HG03139 (cell line): ENCODE data around the gene ZNF143.
"Not testable (repeated sequence)": the region's sequence is repeated elsewhere in the genome, so short reads cannot be mapped to it uniquely, and the experiment has no call there.

ENCODE experiments used
- ATAC-seq: cut with Tn5 transposase; IDR thresholded peaks from one replicate; pipeline ENCODE4 v1.9.1; 2021; ENCODE audit not compliant: unreplicated experiment

Gene ZNF143

GRCh38 chr11:9495803-9496514 lies 35.1 kb downstream of the ZNF143 start:
- no peak for ATAC-seq

DNA sequence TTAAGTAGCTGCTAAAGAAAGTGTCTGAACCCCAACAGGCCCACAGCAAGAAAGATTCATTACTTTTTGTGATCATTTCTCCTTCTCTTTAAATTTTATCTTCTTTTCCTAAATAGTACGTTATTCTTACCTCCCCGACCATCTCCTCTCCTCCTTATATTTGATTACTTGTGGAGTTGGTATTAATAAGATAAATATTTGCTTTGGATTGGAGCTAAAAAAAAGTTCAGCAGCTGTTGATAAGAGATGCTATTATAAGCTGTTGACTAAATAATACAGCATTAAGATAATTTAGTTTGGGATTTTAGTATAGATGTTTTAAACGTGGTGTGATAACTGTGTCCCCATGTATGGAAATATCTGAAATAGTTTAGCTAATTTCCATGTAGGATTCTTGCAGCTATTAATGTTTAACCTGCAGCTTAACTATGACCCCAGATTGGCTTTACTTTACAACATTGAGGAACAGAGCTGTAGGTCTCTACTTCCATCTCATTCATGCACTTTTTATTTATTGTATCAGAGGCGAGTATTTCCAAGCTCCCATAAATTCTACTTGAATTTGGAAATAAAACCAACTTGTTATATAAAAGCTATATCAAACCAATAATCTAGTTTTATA lies 37.8 kb downstream of the ZNF143 start:
- no peak for ATAC-seq

DNA sequence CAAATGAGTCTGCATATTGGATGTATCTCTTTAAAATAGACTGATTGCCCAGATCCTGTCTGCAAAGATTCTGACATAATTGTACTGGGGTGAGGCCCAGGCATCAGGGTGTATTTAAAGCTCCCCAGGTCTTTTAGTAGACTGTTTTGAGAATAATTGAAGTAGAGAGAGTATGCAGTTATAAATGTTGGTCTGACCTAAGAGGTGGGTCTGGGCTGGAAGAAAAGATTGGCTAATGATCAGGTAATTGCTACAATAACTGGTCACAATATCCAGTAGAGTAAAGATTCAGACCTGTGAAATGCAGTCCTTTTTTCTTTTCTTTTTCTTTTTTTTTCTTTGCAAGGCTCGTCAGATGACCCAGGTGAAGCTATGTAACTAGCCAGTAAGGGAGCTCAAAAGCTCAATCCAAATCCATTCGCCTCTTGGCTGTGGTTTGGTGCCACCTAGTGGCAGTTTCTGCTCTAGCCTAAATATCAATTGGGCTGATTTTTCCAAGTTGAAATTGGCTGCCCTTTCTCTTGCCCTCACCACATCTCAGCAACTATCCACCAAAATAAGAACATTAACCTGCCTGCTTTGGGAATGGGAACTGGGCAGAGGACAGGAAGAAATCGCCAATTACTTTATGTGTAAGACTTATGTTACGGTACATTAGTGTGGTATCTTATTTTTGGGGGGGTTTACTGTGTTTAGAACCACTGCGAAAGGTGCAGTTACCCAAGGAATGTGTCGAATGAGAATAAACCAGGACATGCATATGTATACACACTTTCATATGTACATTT lies 45.9 kb downstream of the ZNF143 start:
- no peak for ATAC-seq

- ATAC-seq = no peak
Measured at GRCh38 chr11:9507277-9507580, 46.4 kb downstream of the ZNF143 start.

DNA sequence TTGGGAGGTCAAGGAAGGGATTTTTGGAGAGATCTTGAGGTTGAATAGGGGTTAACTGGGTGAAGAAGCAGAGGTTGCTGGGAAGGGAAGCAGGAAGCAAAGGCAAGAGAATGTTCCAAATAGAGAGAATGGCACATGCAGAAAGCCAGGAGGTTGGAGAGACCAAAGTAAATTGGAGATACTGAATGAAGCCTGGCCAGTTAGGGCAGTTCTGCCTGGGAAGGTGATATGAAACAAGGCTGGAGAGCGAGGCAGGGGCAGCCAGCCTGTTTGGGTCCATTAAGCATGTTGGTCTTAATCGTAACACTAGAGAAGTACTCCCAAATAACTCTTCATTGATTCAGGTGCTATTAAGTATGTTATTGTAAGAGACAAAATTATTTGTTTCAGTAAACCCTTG lies 48.2 kb downstream of the ZNF143 start:
- no peak for ATAC-seq

DNA sequence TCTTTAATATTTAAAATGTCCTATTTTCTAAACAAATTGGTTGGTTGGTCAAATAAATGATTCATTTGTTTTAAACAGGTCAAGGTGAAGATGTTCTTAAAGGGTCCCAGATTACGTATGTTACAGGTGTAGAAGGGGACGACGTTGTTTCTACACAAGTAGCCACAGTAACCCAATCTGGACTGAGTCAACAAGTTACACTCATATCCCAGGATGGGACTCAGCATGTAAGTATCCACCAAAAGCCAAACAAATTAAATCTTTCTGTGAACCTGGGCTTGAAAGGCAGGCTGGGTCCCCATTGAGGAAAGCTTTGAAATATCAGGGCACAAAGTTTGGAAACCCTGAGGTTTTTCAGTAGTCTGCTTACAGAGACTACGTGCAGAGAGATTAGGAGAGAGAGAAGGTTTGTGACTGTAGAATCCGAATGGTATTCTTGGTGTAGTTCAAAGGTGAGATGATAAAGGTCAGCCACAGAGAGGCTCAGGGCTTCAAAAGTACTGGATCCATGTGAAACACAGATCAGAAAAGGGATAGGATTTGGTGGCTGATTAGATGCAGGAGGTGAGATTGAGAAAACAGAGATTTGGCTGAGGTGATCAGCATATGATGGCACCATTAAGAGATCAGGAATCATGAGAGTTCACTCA lies 51.7 kb downstream of the ZNF143 start:
- ATAC-seq = no peak

DNA sequence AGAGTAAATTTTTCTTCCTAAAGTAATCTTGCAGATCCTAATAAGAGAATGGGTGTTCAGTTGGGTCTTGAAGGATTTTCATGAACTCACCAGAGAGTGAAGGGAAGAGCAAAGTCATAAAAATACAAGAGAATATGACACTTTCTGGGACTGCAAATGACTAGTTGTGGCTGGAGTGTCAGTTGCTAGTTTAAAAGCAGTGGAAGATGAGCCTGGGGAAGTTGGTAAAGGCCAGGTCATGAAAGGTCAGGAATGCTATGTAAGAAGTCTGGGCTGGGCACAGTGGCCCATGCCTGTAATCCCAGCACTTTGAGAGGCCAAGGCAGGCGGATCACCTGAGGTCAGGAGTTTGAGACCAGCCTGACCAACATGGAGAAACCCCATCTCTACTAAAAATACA lies 53.8 kb downstream of the ZNF143 start:
- ATAC-seq = not testable (repeated sequence)

- ATAC-seq = no peak
Measured at GRCh38 chr11:9516113-9516512, 55.3 kb downstream of the ZNF143 start.

GRCh38 chr11:9518835-9519410 lies 58.1 kb downstream of the ZNF143 start:
- ATAC-seq = no peak

DNA sequence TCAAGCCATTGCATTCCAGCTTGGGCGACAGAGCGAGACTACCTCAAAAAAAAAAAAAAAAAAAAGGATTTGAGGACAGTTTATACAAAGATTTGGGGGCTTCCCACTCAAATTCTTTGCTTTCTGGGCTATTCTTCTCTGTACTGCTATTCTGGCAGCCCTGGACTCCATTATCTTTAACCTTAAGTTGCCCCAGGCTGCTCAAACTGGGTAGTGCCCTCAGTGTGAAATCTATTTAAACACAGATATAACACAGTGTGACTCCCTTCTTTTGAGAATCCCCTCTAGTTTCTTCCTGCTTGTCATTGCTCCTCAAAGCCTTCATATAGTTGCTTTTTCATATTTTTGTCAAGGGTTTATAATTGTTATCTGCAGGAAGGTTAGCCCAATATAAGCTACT lies 63.2 kb downstream of the ZNF143 start:
- no peak for ATAC-seq

- no peak for ATAC-seq
Measured at GRCh38 chr11:9525116-9525515, 64.3 kb downstream of the ZNF143 start.

- ATAC-seq = no peak
Measured at GRCh38 chr11:9527481-9528135, 66.8 kb downstream of the ZNF143 start.

DNA sequence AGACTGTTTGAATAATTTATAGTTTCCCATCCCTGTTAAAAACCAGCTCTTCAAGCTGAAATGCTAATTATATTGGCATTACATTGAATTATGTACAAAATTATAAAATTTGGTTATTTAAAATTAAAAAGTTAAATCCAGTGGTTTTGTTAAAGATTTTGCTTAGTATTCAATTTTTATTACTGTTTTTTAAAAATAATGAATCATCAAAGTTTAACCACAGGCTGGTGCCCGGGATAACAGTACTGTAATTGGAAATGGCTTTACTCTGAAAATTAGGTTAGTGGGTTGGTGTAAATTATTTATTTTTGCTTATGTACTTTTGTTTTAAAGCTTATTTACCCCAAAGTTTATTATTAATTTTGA lies 67.3 kb downstream of the ZNF143 start:
- no peak for ATAC-seq

DNA sequence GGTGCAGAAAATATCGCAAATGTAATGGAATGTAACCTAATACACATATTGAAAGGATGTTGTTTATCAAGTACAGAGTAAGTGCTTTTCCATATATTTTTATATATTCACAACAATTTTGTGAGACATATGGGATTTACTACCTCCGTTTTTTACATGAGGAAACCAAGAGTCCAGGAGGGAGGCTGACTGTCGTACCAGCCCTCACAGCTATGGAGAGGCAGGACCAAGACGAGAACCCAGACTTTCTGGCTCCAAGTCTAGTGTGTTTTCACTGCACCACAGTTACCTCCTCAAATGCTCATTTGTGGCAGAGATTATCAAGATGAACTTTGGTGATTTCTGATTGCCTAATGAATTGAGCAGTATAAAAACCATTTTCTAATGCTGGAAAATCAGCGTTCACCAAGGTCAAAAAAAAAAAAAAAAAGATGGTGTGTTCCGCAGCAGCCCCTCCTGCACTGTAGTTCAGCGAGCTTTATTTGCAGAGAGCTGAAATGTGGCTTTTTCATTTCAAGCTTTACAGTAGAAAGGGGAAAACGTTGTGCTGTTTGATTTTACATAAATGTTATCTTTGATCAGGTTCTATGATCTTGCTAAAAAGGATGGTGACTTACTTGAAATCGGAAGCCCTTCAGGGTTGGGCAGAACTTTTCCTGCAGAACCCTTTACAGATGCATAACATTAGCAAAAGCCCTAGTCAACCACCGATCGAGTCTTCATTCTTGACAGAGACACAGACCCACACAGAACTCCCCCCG lies 67.9 kb downstream of the ZNF143 start:
- ATAC-seq = no peak

GRCh38 chr11:9529334-9529650 lies 68.5 kb downstream of the ZNF143 start:
- ATAC-seq = no peak

DNA sequence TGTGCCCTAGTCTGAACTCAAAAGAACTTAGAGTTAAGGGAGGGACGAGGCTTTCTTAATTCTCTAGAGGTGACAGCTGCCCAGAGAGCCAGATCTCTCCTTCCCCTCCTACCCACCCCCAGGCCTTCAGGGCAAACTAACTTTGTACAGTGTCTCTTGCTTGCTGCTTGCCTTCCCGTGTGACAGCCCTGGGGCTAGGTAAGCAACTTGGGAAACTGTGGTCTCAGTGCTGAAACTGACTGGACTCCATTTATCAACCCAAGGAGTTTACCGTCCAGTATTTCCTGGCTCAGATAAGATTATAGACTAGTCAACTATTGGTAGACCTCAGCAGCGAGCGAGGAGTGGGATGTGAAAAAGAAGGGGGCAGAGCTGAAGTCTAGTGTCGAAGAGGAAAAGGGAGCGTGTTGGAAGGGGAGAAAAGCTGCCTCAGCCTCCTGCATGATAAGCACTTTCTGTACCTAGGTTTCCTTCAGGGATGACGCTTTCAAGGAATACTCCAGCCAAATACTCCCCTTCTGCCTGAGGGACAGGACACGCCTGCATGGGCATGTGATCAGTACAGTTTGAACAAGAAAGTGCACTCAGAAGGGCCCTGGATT lies 69.3 kb downstream of the ZNF143 start:
- no peak for ATAC-seq

DNA sequence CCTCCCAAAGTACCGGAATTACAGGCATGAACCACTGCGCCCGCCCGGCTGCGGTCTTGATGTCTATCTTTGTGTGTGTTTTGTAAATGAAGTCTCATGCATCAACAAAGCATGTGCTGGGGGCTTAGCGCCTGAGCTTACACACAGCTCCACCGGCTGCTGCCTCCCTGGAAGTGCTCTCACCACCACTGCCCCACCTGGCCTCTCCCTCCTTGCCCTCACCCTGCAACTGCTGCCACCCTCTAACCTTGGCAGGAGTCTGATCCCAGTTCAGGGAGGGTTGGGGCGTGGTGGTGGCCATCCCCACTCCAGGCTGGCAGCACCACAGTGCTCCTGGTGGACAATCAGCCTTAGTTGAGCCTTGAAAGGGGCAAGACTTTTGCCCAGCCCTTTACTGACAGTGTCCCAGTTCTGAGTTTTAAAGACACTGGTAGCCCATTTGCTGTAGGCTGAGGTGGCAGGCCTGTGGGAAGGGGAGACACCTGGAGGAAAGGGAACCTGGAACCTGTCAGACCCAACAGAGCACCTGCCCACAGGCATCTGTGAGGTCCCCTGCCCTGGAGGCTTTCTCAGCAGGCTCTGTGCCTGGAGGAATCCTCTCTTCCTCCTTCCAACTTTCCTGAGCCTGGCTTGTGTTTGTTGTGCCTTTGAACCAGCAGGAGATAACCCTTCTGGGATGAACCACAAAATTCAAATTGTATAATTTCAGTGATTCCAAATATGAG lies 70.3 kb downstream of the ZNF143 start:
- ATAC-seq = no peak

- no peak for ATAC-seq
Measured at GRCh38 chr11:9533058-9533457, 72.2 kb downstream of the ZNF143 start.

DNA sequence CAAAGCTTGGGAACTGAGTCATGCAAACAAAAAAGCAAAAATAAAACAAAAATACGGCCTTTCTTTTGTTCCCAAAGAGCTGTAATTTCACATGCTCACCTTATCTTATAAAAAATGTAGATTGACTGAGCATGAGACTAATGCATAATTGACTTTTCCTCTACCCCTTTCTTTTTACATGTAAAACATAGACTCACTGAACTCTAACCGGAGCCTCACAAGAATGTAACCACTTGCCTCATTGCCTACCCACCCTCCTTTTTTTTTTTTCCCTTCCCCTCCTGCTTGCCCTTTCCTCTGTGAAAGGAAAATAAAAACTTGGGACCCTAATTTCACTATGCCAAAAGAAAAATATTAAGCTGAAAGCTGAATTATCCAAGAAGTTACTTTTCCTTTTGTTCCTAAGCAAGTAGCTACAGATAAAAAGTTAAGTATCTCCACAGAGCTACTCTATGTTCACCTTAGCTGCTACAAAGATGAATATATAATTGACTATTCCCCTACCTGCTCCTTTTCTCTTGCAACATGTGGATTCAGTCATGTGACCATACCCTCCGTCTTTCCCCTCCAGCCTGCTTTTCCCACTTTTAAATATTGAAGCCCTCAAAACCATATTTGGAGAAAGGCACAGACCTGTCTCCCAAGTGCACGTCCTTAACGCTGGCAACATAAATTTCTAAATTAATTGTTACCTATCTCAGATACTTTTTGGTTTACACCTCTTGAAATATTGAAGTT lies 73.1 kb downstream of the ZNF143 start:
- ATAC-seq = no peak
